ENCODE measurements around the gene DOLPP1.

DNA sequence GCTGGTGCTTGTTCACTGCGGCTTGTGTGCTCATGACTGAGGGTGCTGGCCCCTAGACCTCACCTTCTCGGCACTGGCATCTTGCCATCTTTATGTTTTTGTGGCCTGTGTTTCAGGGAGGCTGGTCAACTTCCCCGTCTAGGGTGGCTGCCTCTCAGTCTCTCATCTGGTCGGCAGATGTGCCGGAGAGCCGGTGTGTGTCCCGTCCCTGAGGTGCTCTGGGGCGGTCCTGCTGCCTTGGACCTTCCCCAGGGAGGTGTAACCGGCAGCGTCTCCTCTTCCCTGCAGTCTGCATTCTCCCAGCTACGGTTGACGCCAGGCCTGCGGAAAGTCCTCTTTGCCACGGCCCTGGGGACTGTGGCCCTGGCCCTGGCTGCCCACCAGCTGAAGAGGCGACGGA lies 38.9 kb upstream of the DOLPP1 start:
- TF ChIP-seq MAFK (IDR thresholded peaks at IDR 0.05; ENCODE audit: low read depth, low read length) (no peak), SP1 (IDR thresholded peaks at IDR 0.05; ENCODE audit: low read depth, low read length) (no peak), POLR2A (IDR thresholded peaks at IDR 0.05; ENCODE audit: control extremely low read depth in 1 of 2, low read depth in 2 of 2, low read length in 2 of 2) (no peak), GABPA (IDR thresholded peaks at IDR 0.05; ENCODE audit: borderline replicate concordance, insufficient read depth, low read length) (no peak), TCF12 (IDR thresholded peaks at IDR 0.05; ENCODE audit: low read depth, low read length) (no peak)
- TF ChIP-seq, protein P1, sequence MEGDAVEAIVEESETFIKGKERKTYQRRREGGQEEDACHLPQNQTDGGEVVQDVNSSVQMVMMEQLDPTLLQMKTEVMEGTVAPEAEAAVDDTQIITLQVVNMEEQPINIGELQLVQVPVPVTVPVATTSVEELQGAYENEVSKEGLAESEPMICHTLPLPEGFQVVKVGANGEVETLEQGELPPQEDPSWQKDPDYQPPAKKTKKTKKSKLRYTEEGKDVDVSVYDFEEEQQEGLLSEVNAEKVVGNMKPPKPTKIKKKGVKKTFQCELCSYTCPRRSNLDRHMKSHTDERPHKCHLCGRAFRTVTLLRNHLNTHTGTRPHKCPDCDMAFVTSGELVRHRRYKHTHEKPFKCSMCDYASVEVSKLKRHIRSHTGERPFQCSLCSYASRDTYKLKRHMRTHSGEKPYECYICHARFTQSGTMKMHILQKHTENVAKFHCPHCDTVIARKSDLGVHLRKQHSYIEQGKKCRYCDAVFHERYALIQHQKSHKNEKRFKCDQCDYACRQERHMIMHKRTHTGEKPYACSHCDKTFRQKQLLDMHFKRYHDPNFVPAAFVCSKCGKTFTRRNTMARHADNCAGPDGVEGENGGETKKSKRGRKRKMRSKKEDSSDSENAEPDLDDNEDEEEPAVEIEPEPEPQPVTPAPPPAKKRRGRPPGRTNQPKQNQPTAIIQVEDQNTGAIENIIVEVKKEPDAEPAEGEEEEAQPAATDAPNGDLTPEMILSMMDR (IDR thresholded peaks at IDR 0.05; ENCODE audit: control extremely low read depth in 1 of 3, insufficient read depth in 1 of 3, low read depth in 1 of 3, low read length in 3 of 3), result no peak

All from H1 (cell line).